Prostate gland (tissue), 2 donors: Measurements from ENCODE around the gene EDNRA. TPM values are rescaled to one million over a fixed set of nuclear protein-coding genes. Genes with fewer than 3 reads are reported as not detected.

Experiments
- DNase-seq: peaks from one replicate; pipeline ENCODE4 v3.0.0-alpha.2; 2019; ENCODE audit warnings: low spot score
- H3K27ac ChIP-seq, 2 donors: fragments of 200-600 bp; sonication (generic); 2 replicates each; pipeline ENCODE4 v1.5.1; 2017 to 2019
- H3K27me3 ChIP-seq: fragments of 200-600 bp; sonication (generic); replicated peaks from 2 replicates; pipeline ENCODE4 v1.5.1; 2019; ENCODE audit not compliant: insufficient read depth
- H3K36me3 ChIP-seq, 2 donors: fragments of 200-600 bp; sonication (generic); 1 replicate in 1 of 2; 2 replicates in 1 of 2; pipeline versions ENCODE4 v1.5.1 to v1.8.1; 2017 to 2019
- H3K4me1 ChIP-seq: fragments of 200-600 bp; sonication (generic); replicated peaks from 2 replicates; pipeline ENCODE4 v1.5.1; 2019
- H3K4me3 ChIP-seq, 2 donors: fragments of 200-600 bp; sonication (generic); 2 replicates each; pipeline ENCODE4 v1.5.1; 2017 to 2019
- H3K9me3 ChIP-seq: fragments of 200-600 bp; sonication (generic); 2 replicates; pipeline ENCODE4 v1.5.1; 2017
- POLR2A ChIP-seq: fragments of 450-650 bp; IDR thresholded peaks from one replicate; pipeline ENCODE4 v1.6.1; 2016; ENCODE audit warnings: antibody characterized with exemption, mild to moderate bottlenecking
- POLR2AphosphoS5 ChIP-seq: sonication (generic); formaldehyde crosslinking; IDR thresholded peaks from one replicate; pipeline ENCODE4 v1.6.1; 2017; ENCODE audit warnings: antibody characterized with exemption
- WGBS: methylation state at CpG from one replicate; pipeline ENCODE4 v1.1.5; 2018; 5-methylcytosine and 5-hydroxymethylcytosine counted together
- intact Hi-C: fragments of 100-400 bp; cut with DNase I; formaldehyde crosslinking; loops from one replicate; pipeline ENCODE4 v1.14.2; 2022
- total RNA-seq, 2 donors: library from RNA; depleted of rRNA; stranded (reverse); fragments of >200 nt; gene quantifications; one replicate each; pipeline ENCODE4 v1.1.0, GENCODE V29; 2016
- TF ChIP-seq, protein P1 (sequence below), 4 experiments: fragments of 200-600 bp in 2 of 4; fragments of 450-650 bp in 2 of 4; sonication (generic) in 2 of 4; IDR thresholded peaks; 1 replicate in 3 of 4; 2 replicates in 1 of 4; pipeline ENCODE4 v1.5.1; 2016 to 2019; ENCODE audit warnings: antibody characterized with exemption in 4 of 4, mild to moderate bottlenecking in 2 of 4, moderate library complexity in 2 of 4

EDNRA gene
- total RNA-seq, 2 donors from 2014 or later, result 17.8 to 27.3 TPM

DNA sequence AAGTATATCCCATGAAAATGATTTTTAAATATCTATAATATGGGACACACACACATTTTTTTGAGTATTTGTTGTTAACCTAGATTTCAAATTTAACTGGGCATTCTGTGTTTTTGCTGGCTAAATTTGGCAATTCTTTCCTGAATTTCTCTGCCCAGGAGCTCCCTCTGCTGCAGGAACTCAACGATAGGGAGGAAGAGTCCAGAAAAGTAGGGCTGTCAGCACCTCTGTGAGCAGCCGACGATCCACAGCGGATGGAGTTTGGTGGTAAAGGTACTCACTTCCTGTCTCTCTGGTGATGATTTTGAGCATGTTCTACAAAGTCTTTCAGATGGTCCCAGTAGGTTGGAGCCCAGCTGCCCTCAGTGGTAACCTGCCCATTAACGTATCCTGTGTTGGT, 113.2 kb downstream of the EDNRA start:
- Histone ChIP-seq H3K27me3 (no peaks in the 10 kb centered on the region), H3K4me1 (no peaks in the 10 kb centered on the region), H3K9me3 (no peaks in the 10 kb centered on the region), H3K27ac (no peak overlapping the region), H3K36me3 (no peaks in the 10 kb centered on the region), H3K4me3 (no peak overlapping the region)
- TF ChIP-seq POLR2A, result no peak
- TF ChIP-seq POLR2AphosphoS5, result no peak
- TF ChIP-seq, protein P1, sequence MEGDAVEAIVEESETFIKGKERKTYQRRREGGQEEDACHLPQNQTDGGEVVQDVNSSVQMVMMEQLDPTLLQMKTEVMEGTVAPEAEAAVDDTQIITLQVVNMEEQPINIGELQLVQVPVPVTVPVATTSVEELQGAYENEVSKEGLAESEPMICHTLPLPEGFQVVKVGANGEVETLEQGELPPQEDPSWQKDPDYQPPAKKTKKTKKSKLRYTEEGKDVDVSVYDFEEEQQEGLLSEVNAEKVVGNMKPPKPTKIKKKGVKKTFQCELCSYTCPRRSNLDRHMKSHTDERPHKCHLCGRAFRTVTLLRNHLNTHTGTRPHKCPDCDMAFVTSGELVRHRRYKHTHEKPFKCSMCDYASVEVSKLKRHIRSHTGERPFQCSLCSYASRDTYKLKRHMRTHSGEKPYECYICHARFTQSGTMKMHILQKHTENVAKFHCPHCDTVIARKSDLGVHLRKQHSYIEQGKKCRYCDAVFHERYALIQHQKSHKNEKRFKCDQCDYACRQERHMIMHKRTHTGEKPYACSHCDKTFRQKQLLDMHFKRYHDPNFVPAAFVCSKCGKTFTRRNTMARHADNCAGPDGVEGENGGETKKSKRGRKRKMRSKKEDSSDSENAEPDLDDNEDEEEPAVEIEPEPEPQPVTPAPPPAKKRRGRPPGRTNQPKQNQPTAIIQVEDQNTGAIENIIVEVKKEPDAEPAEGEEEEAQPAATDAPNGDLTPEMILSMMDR (IDR thresholded peaks at IDR 0.05), result no peak
- intact Hi-C loops, result no loop called here
- WGBS, result 81% methylated on average over 5 of the region's 5 CpGs
- DNase-seq, result no peak

Other genes with a start within 250 kb of the EDNRA start
- 10 to 100 TPM; 34.7 to 48.0 TPM for gene TMEM184C, start 136.3 kb downstream of the EDNRA start, total RNA-seq
- 10 to 100 TPM; 10.4 to 15.7 TPM for gene PRMT9, start 203.1 kb downstream of the EDNRA start, total RNA-seq